SK-N-SH treated with all-trans-retinoic acid at 6 μM for 48 hours (cell line): ENCODE results near the gene FBXL17.

Experiments used
- ATAC-seq: fragments of 200-7000 bp; cut with Tn5 transposase; 3 replicates; pipeline ENCODE4 v1.9.1; 2020; ENCODE audit warnings: mild to moderate bottlenecking, moderate library complexity
- ARNTL ChIP-seq: fragments of 450-650 bp; formaldehyde crosslinking; IDR thresholded peaks from 2 replicates; pipeline ENCODE4 v1.5.0; 2020; ENCODE audit warnings: low read depth, mild to moderate bottlenecking, moderate library complexity, borderline replicate concordance
- BACH2 ChIP-seq: fragments of 250-450 bp; sonication (Bioruptor Pico); IDR thresholded peaks from 2 replicates; pipeline ENCODE4 v1.9.0; 2021; ENCODE audit warnings: mild to moderate bottlenecking, borderline replicate concordance
- CREB5 ChIP-seq: fragments of 250-450 bp; sonication (Bioruptor Pico); IDR thresholded peaks from 2 replicates; pipeline ENCODE4 v1.5.1; 2020; ENCODE audit warnings: low read depth, mild to moderate bottlenecking, moderate library complexity
- CSDC2 ChIP-seq: fragments of 250-450 bp; sonication (Bioruptor Pico); IDR thresholded peaks from 2 replicates; pipeline ENCODE4 v1.5.0; 2020; ENCODE audit warnings: mild to moderate bottlenecking, moderate library complexity
- ESRRG ChIP-seq: fragments of 250-450 bp; sonication (Bioruptor Pico); IDR thresholded peaks from 2 replicates; pipeline ENCODE4 v1.6.1; 2021; ENCODE audit warnings: mild to moderate bottlenecking
- GLIS3 ChIP-seq: fragments of 250-450 bp; sonication (Bioruptor Pico); IDR thresholded peaks from 2 replicates; pipeline ENCODE4 v1.5.0; 2020; ENCODE audit warnings: mild to moderate bottlenecking, moderate library complexity
- ISL1 ChIP-seq: fragments of 250-450 bp; sonication (Bioruptor Pico); IDR thresholded peaks from 2 replicates; pipeline ENCODE4 v2.1.2; 2022; ENCODE audit warnings: mild to moderate bottlenecking, moderate library complexity
- OSR1 ChIP-seq: fragments of 250-450 bp; sonication (Bioruptor Pico); IDR thresholded peaks from 2 replicates; pipeline ENCODE4 v1.8.0; 2022; ENCODE audit warnings: moderate library complexity, mild to moderate bottlenecking, inconsistent platforms
- PPARA ChIP-seq: fragments of 250-450 bp; sonication (Bioruptor Pico); IDR thresholded peaks from 2 replicates; pipeline ENCODE4 v1.5.0; 2020; ENCODE audit warnings: mild to moderate bottlenecking, borderline replicate concordance
- RARB ChIP-seq: fragments of 250-450 bp; sonication (Bioruptor Pico); IDR thresholded peaks from 2 replicates; pipeline ENCODE4 v1.8.0; 2021; ENCODE audit warnings: mild to moderate bottlenecking, moderate library complexity
- SNAI2 ChIP-seq: fragments of 250-450 bp; sonication (Bioruptor Pico); IDR thresholded peaks from 2 replicates; pipeline ENCODE4 v1.5.0; 2020; ENCODE audit warnings: mild to moderate bottlenecking, moderate library complexity
- TOX ChIP-seq: fragments of 250-450 bp; sonication (Bioruptor Pico); IDR thresholded peaks from 2 replicates; pipeline ENCODE4 v1.8.0; 2021; ENCODE audit warnings: mild to moderate bottlenecking, moderate library complexity, borderline replicate concordance
- ZC3H10 ChIP-seq: fragments of 250-450 bp; sonication (Bioruptor Pico); IDR thresholded peaks from 2 replicates; pipeline ENCODE4 v1.5.1; 2021; ENCODE audit warnings: mild to moderate bottlenecking, moderate library complexity
- ZFP3 ChIP-seq: fragments of 250-450 bp; sonication (Bioruptor Pico); IDR thresholded peaks from 2 replicates; pipeline ENCODE4 v1.5.0; 2020; ENCODE audit warnings: mild to moderate bottlenecking, moderate library complexity
- ZFP30 ChIP-seq: fragments of 450-650 bp; formaldehyde crosslinking; IDR thresholded peaks from 2 replicates; pipeline ENCODE4 v1.5.0; 2022; ENCODE audit warnings: mild to moderate bottlenecking, moderate library complexity
- ZNF565 ChIP-seq: fragments of 450-650 bp; formaldehyde crosslinking; conservative IDR thresholded peaks from 2 replicates; pipeline ENCODE4 v1.5.0; 2020; ENCODE audit warnings: low read depth, mild to moderate bottlenecking, moderate library complexity
- ZNF70 ChIP-seq: fragments of 450-650 bp; formaldehyde crosslinking; IDR thresholded peaks from 2 replicates; pipeline ENCODE4 v1.5.0; 2020; ENCODE audit warnings: mild to moderate bottlenecking, moderate library complexity
- ZNF8 ChIP-seq: fragments of 450-650 bp; formaldehyde crosslinking; IDR thresholded peaks from 2 replicates; pipeline ENCODE4 v1.5.0; 2020; ENCODE audit warnings: mild to moderate bottlenecking, moderate library complexity
- TF ChIP-seq, protein P1 (sequence below): fragments of 250-450 bp; sonication (Bioruptor Pico); IDR thresholded peaks from 2 replicates; pipeline ENCODE4 v1.5.0; 2020; ENCODE audit warnings: mild to moderate bottlenecking, moderate library complexity
- TF ChIP-seq, protein P2 (sequence below): fragments of 250-450 bp; sonication (Bioruptor Pico); IDR thresholded peaks from 2 replicates; pipeline ENCODE4 v1.8.0; 2020; ENCODE audit warnings: mild to moderate bottlenecking, moderate library complexity, borderline replicate concordance
- TF ChIP-seq, protein P3 (sequence below): fragments of 250-450 bp; sonication (Bioruptor Pico); IDR thresholded peaks from 2 replicates; pipeline ENCODE4 v1.5.1; 2021; ENCODE audit warnings: mild to moderate bottlenecking, moderate library complexity
- TF ChIP-seq, protein P4 (sequence below): fragments of 250-450 bp; sonication (Bioruptor Pico); IDR thresholded peaks from 2 replicates; pipeline ENCODE4 v1.8.0; 2021; ENCODE audit warnings: low read depth, mild to moderate bottlenecking, moderate library complexity, borderline replicate concordance

FBXL17 gene

GRCh38 chr5:108418197-108418596 lies 36.3 kb upstream of the FBXL17 start:
- ATAC-seq = no peak
- TF ChIP-seq PPARA (CRISPR knock-in tag) = no peak
- TF ChIP-seq TOX (CRISPR knock-in tag) = no peak
- no peak for TF ChIP-seq BACH2 (CRISPR knock-in tag)
- TF ChIP-seq ZNF70 (CRISPR knock-in tag) = no peak
- TF ChIP-seq GLIS3 (CRISPR knock-in tag) = no peak
- no peak for TF ChIP-seq ZFP30
- TF ChIP-seq, protein P1, sequence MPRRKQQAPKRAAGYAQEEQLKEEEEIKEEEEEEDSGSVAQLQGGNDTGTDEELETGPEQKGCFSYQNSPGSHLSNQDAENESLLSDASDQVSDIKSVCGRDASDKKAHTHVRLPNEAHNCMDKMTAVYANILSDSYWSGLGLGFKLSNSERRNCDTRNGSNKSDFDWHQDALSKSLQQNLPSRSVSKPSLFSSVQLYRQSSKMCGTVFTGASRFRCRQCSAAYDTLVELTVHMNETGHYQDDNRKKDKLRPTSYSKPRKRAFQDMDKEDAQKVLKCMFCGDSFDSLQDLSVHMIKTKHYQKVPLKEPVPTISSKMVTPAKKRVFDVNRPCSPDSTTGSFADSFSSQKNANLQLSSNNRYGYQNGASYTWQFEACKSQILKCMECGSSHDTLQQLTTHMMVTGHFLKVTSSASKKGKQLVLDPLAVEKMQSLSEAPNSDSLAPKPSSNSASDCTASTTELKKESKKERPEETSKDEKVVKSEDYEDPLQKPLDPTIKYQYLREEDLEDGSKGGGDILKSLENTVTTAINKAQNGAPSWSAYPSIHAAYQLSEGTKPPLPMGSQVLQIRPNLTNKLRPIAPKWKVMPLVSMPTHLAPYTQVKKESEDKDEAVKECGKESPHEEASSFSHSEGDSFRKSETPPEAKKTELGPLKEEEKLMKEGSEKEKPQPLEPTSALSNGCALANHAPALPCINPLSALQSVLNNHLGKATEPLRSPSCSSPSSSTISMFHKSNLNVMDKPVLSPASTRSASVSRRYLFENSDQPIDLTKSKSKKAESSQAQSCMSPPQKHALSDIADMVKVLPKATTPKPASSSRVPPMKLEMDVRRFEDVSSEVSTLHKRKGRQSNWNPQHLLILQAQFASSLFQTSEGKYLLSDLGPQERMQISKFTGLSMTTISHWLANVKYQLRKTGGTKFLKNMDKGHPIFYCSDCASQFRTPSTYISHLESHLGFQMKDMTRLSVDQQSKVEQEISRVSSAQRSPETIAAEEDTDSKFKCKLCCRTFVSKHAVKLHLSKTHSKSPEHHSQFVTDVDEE (CRISPR knock-in tag) = no peak
- no peak for TF ChIP-seq CSDC2 (CRISPR knock-in tag)

DNA sequence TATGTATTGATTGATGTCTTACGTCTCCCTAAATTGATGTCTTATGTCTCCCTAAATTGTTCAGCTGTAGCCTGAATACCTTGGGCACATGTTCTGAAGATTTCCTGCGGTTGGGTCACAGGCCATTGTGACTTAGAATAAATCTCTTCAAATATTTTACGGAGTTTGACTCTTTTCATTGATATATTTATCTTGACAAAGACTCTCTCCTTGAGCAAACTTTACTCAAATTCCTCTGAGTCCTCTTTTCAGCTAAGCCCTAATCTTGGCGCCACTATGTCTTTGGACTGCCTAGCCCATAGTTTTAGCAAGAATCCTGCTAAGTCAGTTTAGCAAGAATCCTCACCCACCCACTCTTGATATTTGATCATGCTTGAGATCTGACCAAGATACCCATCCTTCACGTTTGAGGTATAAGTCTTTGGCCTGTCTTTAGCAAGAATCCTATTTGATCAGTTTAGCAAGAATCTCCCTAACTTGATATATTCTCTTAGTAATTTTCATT lies 35.3 kb upstream of the FBXL17 start:
- TF ChIP-seq TOX (CRISPR knock-in tag) = no peak
- TF ChIP-seq, protein P2, sequence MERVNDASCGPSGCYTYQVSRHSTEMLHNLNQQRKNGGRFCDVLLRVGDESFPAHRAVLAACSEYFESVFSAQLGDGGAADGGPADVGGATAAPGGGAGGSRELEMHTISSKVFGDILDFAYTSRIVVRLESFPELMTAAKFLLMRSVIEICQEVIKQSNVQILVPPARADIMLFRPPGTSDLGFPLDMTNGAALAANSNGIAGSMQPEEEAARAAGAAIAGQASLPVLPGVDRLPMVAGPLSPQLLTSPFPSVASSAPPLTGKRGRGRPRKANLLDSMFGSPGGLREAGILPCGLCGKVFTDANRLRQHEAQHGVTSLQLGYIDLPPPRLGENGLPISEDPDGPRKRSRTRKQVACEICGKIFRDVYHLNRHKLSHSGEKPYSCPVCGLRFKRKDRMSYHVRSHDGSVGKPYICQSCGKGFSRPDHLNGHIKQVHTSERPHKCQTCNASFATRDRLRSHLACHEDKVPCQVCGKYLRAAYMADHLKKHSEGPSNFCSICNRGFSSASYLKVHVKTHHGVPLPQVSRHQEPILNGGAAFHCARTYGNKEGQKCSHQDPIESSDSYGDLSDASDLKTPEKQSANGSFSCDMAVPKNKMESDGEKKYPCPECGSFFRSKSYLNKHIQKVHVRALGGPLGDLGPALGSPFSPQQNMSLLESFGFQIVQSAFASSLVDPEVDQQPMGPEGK (CRISPR knock-in tag) = no peak
- no peak for TF ChIP-seq RARB (CRISPR knock-in tag)
- TF ChIP-seq ESRRG = no peak
- no peak for TF ChIP-seq CSDC2 (CRISPR knock-in tag)
- TF ChIP-seq ZNF70 (CRISPR knock-in tag) = no peak
- no peak for TF ChIP-seq ZC3H10
- TF ChIP-seq CREB5 (CRISPR knock-in tag) = no peak
- TF ChIP-seq, protein P3, sequence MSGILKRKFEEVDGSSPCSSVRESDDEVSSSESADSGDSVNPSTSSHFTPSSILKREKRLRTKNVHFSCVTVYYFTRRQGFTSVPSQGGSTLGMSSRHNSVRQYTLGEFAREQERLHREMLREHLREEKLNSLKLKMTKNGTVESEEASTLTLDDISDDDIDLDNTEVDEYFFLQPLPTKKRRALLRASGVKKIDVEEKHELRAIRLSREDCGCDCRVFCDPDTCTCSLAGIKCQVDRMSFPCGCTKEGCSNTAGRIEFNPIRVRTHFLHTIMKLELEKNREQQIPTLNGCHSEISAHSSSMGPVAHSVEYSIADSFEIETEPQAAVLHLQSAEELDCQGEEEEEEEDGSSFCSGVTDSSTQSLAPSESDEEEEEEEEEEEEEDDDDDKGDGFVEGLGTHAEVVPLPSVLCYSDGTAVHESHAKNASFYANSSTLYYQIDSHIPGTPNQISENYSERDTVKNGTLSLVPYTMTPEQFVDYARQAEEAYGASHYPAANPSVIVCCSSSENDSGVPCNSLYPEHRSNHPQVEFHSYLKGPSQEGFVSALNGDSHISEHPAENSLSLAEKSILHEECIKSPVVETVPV = no peak
- TF ChIP-seq PPARA (CRISPR knock-in tag) = no peak
- TF ChIP-seq, protein P4, sequence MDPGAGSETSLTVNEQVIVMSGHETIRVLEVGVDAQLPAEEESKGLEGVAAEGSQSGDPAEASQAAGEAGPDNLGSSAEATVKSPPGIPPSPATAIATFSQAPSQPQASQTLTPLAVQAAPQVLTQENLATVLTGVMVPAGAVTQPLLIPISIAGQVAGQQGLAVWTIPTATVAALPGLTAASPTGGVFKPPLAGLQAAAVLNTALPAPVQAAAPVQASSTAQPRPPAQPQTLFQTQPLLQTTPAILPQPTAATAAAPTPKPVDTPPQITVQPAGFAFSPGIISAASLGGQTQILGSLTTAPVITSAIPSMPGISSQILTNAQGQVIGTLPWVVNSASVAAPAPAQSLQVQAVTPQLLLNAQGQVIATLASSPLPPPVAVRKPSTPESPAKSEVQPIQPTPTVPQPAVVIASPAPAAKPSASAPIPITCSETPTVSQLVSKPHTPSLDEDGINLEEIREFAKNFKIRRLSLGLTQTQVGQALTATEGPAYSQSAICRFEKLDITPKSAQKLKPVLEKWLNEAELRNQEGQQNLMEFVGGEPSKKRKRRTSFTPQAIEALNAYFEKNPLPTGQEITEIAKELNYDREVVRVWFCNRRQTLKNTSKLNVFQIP (CRISPR knock-in tag) = no peak
- no peak for TF ChIP-seq OSR1 (CRISPR knock-in tag)
- no peak for TF ChIP-seq GLIS3 (CRISPR knock-in tag)
- no peak for TF ChIP-seq ARNTL (CRISPR knock-in tag)
- no peak for TF ChIP-seq ZFP30
- TF ChIP-seq SNAI2 (CRISPR knock-in tag) = no peak
- TF ChIP-seq ISL1 = no peak
- TF ChIP-seq ZNF8 (CRISPR knock-in tag) = no peak
- ATAC-seq = no peak

DNA sequence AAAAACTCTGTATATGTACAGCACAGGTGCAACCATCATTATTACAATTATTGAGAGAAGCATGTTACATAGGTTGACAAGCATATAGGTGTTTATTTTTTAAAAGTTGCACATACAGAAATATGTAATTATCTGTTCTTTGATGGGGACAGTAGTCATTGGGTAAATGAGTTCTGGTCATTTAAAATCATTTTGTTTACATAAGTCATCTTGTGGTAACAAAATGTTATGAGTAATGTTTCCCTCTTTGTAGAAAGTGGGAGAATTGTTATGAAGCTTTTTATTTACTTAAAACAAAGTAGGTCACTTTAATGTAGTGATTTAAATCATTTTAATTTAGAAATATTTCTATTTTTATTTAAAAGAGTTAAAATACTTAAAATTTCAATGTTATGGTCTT lies 33.8 kb upstream of the FBXL17 start:
- no peak for ATAC-seq
- TF ChIP-seq PPARA (CRISPR knock-in tag) (no peak), ZNF565 (CRISPR knock-in tag) (no peak), ZFP3 (CRISPR knock-in tag) (no peak), ZC3H10 (no peak), SNAI2 (CRISPR knock-in tag) (no peak), ZFP30 (no peak), TOX (CRISPR knock-in tag) (no peak), GLIS3 (CRISPR knock-in tag) (no peak)
- TF ChIP-seq, all 23 proteins: peak for 0
